H1 (cell line): Measurements from ENCODE around the gene BNIP2.

ENCODE experiments used
- CHD1 ChIP-seq: IDR thresholded peaks from 2 replicates; pipeline ENCODE4 v1.6.1; 2012; ENCODE audit warnings: low read depth, low read length, improper control_type of control experiment
- CTCF ChIP-seq, 3 experiments: IDR thresholded peaks; 1 replicate in 2 of 3; 2 replicates in 1 of 3; pipeline versions ENCODE4 v1.5.1 to v1.6.1; 2011; ENCODE audit warnings: low read length in 3 of 3, mild to moderate bottlenecking in 3 of 3, inconsistent platforms in 2 of 3, low read depth in 1 of 3, moderate library complexity in 1 of 3; ENCODE audit not compliant: insufficient read depth in 1 of 3; ENCODE audit errors: control extremely low read depth in 1 of 3
- EZH2 ChIP-seq: fragments of 200-600 bp; sonication (generic); IDR thresholded peaks from 2 replicates; pipeline ENCODE4 v1.7.1; 2012; ENCODE audit warnings: low read depth, mild to moderate bottlenecking, moderate library complexity, low read length, inconsistent platforms; ENCODE audit not compliant: severe bottlenecking
- GABPA ChIP-seq: IDR thresholded peaks from 2 replicates; pipeline ENCODE4 v1.6.1; 2011; ENCODE audit warnings: mild to moderate bottlenecking, low read length, moderate library complexity, borderline replicate concordance; ENCODE audit not compliant: insufficient read depth
- HDAC2 ChIP-seq, 2 experiments: fragments of 300-600 bp in 1 of 2; sonication (generic) in 1 of 2; IDR thresholded peaks; 2 replicates each; pipeline ENCODE4 v1.6.1; 2011 to 2012; ENCODE audit warnings: low read depth in 2 of 2, low read length in 2 of 2, mild to moderate bottlenecking in 2 of 2, moderate library complexity in 2 of 2, borderline replicate concordance in 1 of 2, inconsistent platforms in 1 of 2
- PHF8 ChIP-seq: fragments of 200-600 bp; sonication (generic); conservative IDR thresholded peaks from 2 replicates; pipeline ENCODE4 v1.7.1; 2012; ENCODE audit warnings: low read depth, mild to moderate bottlenecking, inconsistent platforms, low read length, moderate library complexity
- POLR2A ChIP-seq, 2 experiments: IDR thresholded peaks; 1 replicate in 1 of 2; 2 replicates in 1 of 2; pipeline ENCODE4 v1.6.1; 2011; ENCODE audit warnings: low read depth in 2 of 2, low read length in 2 of 2, mild to moderate bottlenecking in 2 of 2; ENCODE audit errors: control extremely low read depth in 1 of 2
- RAD21 ChIP-seq, 2 experiments: IDR thresholded peaks in 1 of 2; conservative IDR thresholded peaks in 1 of 2; 2 replicates each; pipeline ENCODE4 v1.6.1; 2011; ENCODE audit warnings: low read depth in 2 of 2, low read length in 2 of 2, improper control_type of control experiment in 1 of 2, inconsistent platforms in 1 of 2, mild to moderate bottlenecking in 1 of 2, moderate library complexity in 1 of 2
- SAP30 ChIP-seq: fragments of 300-600 bp; sonication (generic); IDR thresholded peaks from 2 replicates; pipeline ENCODE4 v1.7.1; 2012; ENCODE audit warnings: low read length, moderate library complexity, mild to moderate bottlenecking, inconsistent platforms; ENCODE audit not compliant: insufficient read depth, insufficient replicate concordance
- TAF1 ChIP-seq: IDR thresholded peaks from 2 replicates; pipeline ENCODE4 v1.6.1; 2011; ENCODE audit warnings: mild to moderate bottlenecking, low read depth, low read length
- YY1 ChIP-seq: IDR thresholded peaks from 2 replicates; pipeline ENCODE4 v1.6.1; 2011; ENCODE audit warnings: low read depth, mild to moderate bottlenecking, low read length

- no peak for TF ChIP-seq POLR2A (IDR thresholded peaks at IDR 0.05; ENCODE audit: control extremely low read depth in 1 of 2, low read depth in 2 of 2, low read length in 2 of 2)
- no peak for TF ChIP-seq YY1
- no peak for TF ChIP-seq GABPA
- TF ChIP-seq EZH2: no peak
- no peak for TF ChIP-seq TAF1
- TF ChIP-seq CHD1: no peak
- TF ChIP-seq CTCF (IDR thresholded peaks at IDR 0.05; ENCODE audit: control extremely low read depth in 1 of 3, insufficient read depth in 1 of 3, low read depth in 1 of 3, low read length in 3 of 3): no peak
- TF ChIP-seq PHF8: no peak
- no peak for TF ChIP-seq RAD21 (IDR thresholded peaks at IDR 0.05 in 1 of 2, conservative IDR thresholded peaks at IDR 0.05 in 1 of 2; ENCODE audit: low read depth in 2 of 2, low read length in 2 of 2)
- no peak for TF ChIP-seq SAP30
- TF ChIP-seq HDAC2 (IDR thresholded peaks at IDR 0.05; ENCODE audit: borderline replicate concordance in 1 of 2, low read depth in 2 of 2, low read length in 2 of 2): no peak
Measured at GRCh38 chr15:59711451-59712243, 22.5 kb upstream of the BNIP2 start.
